NCI-H446 treated with DMSO at 0.1 percent for 48 hours (cell line): Measurements from ENCODE around the gene KCNK15.
A peak's percentile ranks its signal among the peaks of the same experiment; 100 is the strongest.
"Not testable (repeated sequence)": the region's sequence is repeated elsewhere in the genome, so short reads cannot be mapped to it uniquely, and the experiment has no call there.

Experiments
- DNase-seq: peaks from one replicate; lab custom pipeline; 2025; lab: John Stamatoyannopoulos, UW

The KCNK15 gene

GRCh38 chr20:44745598-44746366 lies at the start of gene KCNK15:
Gene KCNK15 (plus strand): TSS chr20:44745865. CDS start chr20:44745911, 46 bp downstream.
- DNase-seq, result no peak

DNA sequence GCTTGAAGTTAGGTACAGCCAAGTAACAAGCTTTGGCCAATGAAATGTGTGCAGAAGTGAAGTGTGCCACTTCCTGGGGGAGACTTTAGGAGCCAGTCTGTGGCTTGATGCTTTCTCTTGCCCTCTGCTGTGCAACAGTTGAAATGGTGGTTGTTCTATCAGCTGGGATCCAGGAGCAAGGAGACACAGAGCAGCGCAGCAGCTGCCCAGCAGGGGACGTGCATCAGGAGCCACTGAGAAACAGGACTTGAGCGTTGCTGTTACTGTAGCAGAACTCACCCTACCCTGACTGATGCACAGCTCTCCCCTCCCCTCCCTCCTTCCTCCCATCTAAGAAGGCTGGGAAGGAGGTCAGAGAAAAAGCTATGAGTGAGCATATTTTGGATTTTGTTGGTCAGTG lies 49.4 kb upstream of the KCNK15 start:
- no peak for DNase-seq

DNA sequence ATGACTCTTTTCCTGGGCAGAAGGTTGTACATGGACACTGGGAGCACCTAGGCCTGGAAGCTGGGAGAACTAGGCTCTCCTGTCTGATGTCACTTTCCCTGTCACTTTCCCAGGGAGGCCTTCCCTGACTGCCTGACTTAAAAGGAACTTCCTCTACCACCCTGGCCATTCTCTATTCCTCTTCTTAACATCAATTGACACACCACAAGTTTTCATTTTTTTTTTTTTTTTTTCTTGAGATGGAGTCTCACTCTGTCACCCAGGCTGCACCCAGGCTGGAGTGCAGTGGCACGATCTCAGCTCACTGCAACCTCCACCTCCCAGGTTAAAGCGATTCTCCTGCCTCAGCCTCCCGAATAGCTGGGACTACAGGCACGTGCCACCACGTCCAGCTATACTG lies 48.6 kb upstream of the KCNK15 start:
- DNase-seq, result not testable (repeated sequence)

GRCh38 chr20:44698351-44698750 lies 47.3 kb upstream of the KCNK15 start:
- no peak for DNase-seq

DNA sequence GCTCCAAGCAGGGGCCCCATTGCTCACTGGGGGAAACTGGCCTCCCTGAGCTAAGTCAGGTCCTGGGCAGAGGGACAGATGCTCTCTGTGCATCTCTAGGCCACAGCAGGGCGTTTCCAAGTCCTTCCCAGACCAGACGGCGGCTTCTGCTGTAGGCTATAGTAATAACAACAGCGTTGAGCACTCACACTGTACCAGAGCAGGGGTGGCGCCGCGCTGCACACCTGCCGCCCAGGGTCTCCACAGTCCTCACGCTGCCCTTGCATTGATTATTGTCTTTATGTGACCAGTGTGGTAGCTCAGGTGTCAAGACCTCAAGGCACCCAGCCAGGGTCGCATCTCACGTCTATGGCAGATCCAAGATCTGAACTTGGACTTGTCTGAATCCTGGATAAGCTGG lies 45.4 kb upstream of the KCNK15 start:
- DNase-seq, result no peak

DNA sequence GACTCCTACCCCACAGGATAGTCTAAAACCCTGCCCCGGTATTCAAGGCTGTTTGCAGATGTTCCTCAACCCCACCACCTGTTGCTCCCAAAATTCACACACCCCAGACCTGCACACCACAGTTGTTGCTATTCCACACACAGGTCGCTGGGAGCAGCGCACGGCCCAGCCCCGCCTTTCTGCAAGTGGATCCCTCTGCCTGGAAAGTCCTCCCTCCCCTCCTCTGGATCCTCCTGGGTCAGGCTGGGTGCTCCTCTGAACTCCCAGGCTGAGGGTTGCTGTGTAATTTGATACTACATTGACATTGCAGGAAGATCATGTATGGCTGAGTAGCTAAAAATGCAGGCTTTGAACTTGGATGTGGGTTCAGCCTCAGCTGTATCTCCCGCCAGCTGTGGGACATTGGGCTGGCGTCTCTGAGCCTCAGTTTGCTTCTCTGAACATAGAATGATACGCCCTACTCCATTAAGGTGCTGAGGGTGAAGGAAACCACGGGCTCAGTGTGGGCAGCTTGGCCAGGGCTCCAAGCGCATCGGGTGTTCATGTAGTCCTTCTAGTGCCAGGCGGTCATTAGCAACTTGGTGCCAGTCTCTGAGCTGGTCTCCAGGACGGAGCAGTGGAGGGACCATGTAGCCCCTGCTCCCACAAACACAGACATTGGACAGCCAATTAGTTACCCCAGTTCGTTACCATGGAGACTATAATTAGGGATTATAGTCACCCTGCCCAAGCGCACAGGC lies 44.4 kb upstream of the KCNK15 start:
- DNase-seq, result no peak

- DNase-seq, result no peak
Measured at GRCh38 chr20:44701858-44702256, 43.8 kb upstream of the KCNK15 start.

GRCh38 chr20:44702776-44703175 lies 42.9 kb upstream of the KCNK15 start:
- DNase-seq, result peak; percentile 22

DNA sequence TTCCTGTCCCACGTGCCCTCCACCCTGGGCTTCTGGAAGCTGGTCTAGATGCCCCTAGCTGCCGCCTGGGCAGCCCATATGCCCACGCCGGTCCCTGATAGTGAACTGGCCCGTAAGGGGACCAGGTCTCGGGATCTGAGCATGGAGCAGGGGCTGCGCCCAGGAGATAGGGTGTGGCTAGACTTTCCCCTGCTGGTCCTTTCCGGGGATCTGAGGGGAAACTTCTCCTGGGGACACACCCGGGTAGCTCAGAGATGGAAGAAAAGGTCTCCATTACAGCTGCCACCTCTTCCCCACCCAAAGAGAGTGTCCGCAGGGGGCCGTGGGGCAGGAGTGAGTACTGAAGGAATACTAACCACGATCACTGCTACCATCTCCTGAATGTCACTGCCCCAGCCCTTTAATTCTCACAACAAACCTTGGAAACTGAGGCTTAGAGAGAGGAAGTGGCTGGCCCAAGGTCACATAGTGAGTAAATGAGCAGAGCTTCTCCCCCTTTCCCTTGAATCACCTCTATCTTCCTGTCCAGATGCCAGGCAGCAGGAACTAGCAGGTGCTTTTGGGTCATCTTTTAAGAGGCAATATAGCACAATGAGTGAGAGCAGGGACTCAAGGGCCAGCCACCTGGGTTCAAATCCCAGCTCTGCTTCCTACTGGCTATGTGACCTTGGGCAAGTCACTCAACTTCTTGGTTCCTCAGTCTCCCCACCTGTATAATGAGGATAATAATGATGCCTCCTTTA lies 42.3 kb upstream of the KCNK15 start:
- no peak for DNase-seq

DNA sequence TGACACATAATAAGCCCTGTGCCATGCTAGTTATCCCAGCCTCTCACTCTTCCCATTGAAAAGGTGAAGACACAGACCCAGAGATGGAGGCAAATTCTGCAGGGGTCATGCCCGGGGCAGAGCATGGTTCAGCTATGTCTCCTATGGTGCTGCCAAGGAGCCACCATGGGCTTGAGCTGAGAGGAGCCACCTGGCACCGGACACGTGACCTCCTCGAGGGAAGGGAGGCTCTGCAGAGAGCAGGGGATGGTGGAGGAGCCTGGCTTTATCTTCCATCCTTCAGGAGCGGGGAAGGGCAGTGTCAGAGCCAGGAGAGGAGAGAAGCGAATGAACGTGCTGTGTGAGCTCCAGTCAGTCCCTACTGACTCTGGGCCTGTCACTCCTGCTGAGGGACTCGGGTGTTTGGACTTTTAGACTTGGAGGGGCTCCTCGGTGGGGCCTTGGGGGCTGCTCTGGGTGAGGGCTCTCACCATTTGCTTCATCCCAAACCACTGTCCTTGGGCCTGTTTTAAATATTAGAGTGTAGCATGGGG lies 41.6 kb upstream of the KCNK15 start:
- DNase-seq, result no peak

- no peak for DNase-seq
Measured at GRCh38 chr20:44704551-44704971, 41.1 kb upstream of the KCNK15 start.

- DNase-seq, result no peak
Measured at GRCh38 chr20:44705364-44706094, 40.1 kb upstream of the KCNK15 start.

DNA sequence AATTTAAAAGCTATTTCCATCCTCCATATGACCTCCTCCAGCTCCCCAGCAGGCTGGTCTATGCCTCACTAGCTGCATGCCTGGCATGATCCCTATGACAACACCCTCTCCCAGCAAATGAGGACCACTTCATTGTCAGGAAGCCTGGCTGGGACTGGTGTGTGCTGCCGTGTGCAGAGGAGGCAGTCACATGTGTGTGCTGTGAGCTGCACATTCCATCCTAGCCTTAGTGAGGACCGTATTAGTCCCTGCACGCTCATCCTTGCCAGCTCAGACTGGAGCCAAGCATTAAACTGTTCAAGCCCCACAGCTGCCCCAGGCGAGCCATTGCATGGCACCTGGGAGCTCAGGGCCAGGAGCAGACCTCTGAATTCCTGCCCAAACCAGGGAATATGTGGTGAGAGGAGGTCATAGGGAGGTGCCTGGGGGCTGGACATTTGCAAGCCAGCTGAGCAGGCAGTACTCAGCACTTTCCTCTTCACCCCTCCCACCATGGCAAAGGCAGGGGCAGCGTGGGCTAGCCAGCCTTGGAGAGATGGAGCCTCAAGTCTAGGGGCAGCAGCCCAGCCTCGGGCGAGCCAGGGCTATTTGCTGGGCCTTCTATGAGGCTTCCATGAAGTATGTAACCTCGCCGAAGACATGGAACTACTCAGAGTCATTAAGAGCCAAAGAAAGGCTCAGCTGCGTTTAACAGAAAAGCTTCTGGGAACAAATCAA lies 39.2 kb upstream of the KCNK15 start:
- DNase-seq, result peak; percentile 24

GRCh38 chr20:44707018-44707579 lies 38.6 kb upstream of the KCNK15 start:
- no peak for DNase-seq

DNA sequence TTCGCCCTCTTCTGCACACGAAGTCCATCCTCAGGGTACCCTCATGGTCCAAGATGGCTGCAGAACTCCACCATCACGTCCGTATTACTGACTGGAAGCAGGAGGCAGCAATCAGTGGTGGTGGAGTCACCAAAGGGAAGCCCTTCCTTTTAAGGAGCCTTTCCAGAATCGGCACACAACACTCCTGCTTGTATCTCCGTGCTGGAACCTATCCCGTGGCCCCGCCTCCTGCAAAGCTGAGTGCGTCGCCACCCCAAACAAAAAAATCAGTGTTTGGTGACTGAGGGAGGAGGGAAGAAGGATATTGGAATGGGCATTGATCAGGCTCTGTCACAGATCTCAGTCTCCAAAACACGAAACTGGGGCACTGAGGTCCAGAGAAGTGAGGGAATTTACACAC lies 36.3 kb upstream of the KCNK15 start:
- no peak for DNase-seq

DNA sequence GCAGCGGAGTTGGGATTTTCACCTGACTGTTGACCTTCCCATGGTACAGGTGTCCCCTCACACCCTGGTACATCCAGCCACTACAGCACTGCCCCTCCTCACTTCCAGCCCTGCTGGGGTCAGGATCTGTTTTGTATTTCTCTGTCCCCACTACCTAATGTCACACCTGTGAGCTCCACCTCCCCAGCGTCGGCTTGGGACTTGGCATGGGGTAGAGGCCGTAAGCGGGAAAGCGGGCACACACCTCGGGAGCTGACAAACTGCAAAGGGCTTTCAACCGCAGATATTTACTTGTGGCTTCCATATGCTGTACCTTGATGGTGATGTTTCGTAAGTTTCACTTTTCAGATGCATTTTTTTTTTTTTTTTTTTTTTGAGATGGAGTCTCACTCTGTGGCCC lies 35.9 kb upstream of the KCNK15 start:
- DNase-seq, result no peak

DNA sequence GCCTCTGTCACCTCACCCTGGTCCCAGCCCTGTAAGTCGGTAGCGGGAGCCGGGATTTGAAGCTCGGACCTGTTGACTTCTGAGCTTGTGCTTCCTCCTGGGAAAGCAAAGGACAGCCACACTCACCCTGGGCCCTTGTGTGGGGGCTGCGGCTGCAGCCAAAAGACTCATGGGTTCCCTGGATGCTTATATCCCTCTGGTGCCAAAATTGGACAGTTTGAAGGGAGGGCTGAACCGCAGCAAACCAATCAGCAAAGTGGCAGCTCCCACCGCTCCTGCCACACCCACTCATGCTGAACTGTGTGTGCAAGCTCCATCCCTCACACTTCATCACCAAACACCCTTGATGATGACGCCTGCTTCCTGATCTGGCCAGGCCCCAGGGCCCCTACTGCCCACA lies 34.4 kb upstream of the KCNK15 start:
- no peak for DNase-seq

- no peak for DNase-seq
Measured at GRCh38 chr20:44714102-44714700, 31.5 kb upstream of the KCNK15 start.

DNA sequence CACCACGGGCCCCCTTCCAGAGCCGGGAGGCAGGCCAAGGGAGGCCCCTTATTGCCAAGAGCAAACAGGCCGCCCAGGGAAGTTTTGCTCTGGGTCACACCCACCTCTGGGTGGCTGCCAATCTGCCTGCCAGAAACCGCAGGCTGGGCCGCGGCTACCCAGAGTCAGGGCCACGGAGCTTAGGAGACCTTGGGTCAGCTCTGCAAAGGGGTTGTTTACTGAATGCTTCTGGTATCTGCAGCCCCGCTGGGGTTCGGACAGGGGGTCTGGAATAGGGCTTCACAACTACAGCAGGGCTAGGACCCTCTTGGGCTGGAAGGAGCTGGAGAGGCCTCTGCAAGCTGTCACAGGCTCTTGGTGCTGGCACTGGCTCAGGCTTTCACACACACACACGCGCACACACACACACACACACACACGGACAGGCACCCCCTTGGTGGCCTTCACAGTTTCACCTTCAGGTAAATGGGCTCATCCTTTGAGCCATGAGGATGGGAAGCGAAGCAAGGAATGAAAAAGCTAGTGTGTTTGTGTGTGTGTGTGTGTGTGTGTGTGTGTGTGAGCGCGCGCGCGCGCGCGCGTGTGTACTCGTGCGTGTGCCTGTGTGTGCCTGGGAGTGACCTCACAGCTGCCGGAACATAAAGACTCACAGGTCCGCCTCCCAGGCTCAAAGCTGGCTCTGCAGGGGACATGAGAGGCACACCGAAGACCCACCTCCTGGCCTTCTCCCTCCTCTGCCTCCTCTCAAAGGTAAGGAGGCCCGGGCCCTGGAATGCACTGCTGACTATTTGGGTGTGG lies 30.8 kb upstream of the KCNK15 start, which contains the start of gene CCN5:
TSS of gene CCN5 (plus strand) at position 669 of the 798 bp plus-strand sequence. CDS start at position 691, 22 bp downstream.
- DNase-seq, result peak; percentile 82
